ENCODE results near the gene OTUB2. TPM values are rescaled to one million over a fixed set of nuclear protein-coding genes. Genes with fewer than 3 reads are reported as not detected.

Gene OTUB2
- total RNA-seq, 4 donors from 2014 or later: 0.47 to 1.7 (median 0.96) TPM

DNA sequence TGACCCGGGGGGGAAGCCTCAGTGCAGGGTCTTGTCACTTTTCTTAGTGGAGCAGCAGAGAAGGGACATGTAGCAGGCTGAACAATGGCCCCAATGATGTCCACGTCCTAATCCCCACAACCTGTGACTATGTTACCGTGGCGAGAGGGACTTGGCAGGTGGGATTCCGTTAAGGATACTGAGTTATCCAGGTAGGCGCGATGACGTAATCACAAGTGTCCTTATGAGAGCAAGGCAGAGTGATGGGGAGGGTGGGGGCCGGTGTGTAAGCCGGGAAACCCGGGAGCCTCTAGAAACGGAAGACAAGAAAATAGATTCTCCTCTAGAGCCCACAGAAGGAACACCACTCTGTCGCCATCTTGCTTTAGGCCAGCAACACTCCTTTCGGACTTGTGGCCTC, 4.4 kb downstream of the OTUB2 start:
- ATAC-seq (ENCODE audit: low FRiP score) (no peak), DNase-seq (ENCODE audit: low spot score) (no peak)
- TF ChIP-seq, protein P1, sequence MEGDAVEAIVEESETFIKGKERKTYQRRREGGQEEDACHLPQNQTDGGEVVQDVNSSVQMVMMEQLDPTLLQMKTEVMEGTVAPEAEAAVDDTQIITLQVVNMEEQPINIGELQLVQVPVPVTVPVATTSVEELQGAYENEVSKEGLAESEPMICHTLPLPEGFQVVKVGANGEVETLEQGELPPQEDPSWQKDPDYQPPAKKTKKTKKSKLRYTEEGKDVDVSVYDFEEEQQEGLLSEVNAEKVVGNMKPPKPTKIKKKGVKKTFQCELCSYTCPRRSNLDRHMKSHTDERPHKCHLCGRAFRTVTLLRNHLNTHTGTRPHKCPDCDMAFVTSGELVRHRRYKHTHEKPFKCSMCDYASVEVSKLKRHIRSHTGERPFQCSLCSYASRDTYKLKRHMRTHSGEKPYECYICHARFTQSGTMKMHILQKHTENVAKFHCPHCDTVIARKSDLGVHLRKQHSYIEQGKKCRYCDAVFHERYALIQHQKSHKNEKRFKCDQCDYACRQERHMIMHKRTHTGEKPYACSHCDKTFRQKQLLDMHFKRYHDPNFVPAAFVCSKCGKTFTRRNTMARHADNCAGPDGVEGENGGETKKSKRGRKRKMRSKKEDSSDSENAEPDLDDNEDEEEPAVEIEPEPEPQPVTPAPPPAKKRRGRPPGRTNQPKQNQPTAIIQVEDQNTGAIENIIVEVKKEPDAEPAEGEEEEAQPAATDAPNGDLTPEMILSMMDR (IDR thresholded peaks at IDR 0.05): no peak

DNA sequence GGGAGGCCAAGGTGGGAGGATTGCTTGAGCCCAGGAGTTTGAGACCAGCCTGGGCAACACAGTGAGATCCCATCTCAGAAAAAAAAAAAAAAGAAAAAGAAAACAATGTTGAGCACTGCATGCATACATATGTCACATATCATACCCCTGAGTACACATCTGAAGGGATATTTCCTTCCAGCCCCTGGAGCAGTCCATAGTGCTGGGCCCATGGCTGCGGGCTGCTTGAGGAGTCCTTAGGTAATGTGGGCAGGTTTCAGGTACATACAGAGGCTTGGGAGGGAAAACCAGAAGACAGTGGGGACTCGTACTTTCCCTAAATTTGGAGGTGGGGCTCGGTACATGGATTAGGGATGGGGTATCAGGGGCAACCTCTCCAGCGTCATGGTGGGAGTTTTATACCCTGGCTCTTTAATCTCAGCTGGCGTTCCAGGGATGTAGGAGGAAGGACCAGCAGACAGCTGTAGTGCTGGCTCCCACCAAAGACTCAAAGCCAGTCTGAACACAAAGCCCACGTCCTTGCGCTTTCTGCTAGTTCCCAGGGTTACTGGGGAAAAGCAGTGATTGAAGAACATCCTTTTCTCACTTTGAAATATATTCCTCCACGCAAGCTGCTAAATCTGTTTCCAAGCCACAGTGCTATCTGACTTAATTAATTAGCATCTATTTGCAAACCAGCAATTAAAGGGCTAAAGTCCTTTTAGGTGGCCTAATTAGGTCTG, 5.2 kb downstream of the OTUB2 start:
- ATAC-seq (ENCODE audit: low FRiP score) (no peak), DNase-seq (ENCODE audit: low spot score) (no peak)
- TF ChIP-seq, protein P1 (IDR thresholded peaks at IDR 0.05): no peak

DNA sequence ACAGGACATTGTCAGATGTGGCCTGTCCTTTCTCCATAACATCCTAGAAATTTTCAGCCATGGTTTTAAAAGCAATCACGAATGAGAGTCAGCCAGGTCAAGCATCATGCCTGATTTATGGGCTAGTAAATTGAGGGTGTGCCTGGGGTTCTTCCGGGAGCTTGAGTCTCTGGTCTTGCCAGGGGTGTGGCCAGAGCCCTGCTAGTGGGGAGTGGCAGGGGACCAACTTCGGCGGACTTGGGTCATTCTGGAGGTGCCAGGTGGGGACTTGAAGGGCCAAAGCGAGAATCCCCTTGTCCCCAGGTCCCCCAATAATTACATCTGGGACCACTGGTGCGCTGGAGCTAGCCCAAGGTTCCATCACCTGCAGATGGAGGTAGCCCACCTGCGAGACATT, 5.7 kb downstream of the OTUB2 start:
- TF ChIP-seq, protein P1 (IDR thresholded peaks at IDR 0.05): no peak
- DNase-seq (ENCODE audit: low spot score): no peak
- ATAC-seq (ENCODE audit: low FRiP score): no peak

DNA sequence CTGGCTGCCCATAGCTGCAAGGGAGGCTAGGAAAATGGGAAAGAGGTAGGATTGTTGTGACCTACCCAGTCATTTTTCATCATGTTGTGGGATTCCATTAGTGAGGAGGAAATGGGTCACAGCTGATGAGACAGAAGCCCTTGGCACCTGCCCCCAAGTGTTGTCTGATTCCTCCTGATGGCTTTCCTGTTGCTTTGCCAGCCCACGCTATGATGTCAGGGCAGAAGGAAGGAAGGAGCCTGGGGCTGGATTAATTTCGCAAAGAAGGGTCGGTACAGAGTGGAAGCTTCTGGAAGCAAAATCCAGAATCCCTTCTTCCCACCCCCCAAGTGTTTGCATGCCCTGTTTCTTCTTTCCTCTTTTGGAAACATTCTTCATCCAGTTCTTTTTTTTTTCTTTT, 8.7 kb downstream of the OTUB2 start:
- TF ChIP-seq, protein P1 (IDR thresholded peaks at IDR 0.05): no peak
- DNase-seq (ENCODE audit: low spot score) (no peak), ATAC-seq (ENCODE audit: low FRiP score) (no peak)

DNA sequence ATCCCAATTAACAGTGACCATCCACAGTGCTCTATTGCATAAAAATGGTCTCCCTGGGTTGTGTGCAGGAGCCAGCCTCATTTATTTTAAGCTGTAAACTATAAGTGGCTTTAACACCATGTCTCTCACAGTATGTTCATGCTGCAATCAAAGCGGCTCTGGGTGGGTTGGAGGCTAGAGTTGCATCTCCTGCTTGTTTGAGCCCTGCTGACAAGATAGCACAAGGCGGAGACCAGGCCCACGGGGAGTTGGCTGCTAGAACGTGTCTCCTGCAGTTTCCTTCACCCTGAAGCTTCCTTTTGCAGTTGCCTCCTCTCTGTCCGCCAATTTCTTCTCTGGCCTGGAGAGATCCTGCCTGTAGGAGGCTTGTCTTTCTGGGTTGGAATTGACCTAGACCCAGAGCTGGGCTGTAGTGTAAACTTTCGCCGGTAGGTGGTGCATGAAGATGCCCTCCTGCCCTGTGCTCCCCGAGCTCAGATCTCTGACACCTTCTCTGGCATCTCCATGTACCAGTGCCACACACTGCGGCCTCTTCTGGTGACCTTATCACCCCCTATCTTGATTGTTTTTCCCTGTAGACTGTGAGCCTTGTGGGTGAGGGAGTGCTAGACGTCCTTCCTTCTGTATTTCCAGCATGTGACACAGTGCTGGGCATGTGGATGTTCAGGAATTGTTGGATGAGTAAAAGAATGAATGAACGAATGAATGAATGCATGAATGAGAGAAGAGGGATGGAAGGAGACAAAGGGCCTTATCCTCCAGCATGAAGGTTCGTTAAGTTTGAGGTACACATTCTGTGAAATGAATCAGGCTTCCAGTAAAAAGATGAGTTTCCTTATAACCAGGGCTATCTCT, 10.4 kb downstream of the OTUB2 start:
- DNase-seq (ENCODE audit: low spot score): peak; percentile 88
- TF ChIP-seq, protein P1 (IDR thresholded peaks at IDR 0.05): peak in 2 of 3 donors; percentile 2 to 68
- peak; percentile 83 for ATAC-seq (ENCODE audit: low FRiP score)

DNA sequence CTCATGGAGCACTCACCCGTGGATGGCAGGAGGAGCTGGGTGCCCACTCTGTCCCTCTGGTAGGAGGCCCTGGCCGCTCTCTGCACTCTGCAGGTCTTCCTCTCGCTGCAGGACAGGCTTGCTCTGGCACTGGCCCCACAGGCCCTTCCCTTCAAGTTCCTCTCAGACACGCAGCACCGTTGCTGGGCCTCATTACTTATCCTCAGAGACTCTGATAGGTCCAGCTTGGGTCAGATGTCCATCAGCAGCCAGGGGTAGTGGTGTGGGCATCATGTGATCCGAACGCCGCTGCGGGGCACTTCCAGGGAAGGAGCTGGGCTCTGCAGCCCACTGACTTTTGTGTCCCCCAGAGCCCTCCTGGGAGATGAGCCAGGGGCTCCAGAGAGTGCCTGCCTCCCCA, 11.8 kb downstream of the OTUB2 start:
- ATAC-seq (ENCODE audit: low FRiP score): no peak
- no peak for DNase-seq (ENCODE audit: low spot score)
- TF ChIP-seq, protein P1 (IDR thresholded peaks at IDR 0.05): no peak

Measured in omental fat pad (tissue), 4 donors.